HCT116 (cell line): ENCODE data around the gene COL4A1.

Experiments
- CEBPB ChIP-seq: IDR thresholded peaks from 2 replicates; pipeline ENCODE4 v1.6.1; 2012; ENCODE audit warnings: low read depth
- CTCF ChIP-seq, 3 experiments: fragments of 200-600 bp in 1 of 3; sonication (generic) in 1 of 3; IDR thresholded peaks in 2 of 3; conservative IDR thresholded peaks in 1 of 3; 2 replicates each; pipeline ENCODE4 v1.5.1; 2012 to 2017; ENCODE audit warnings: low read depth in 2 of 3, low read length in 2 of 3, antibody characterized with exemption in 1 of 3, borderline replicate concordance in 1 of 3, control low read depth in 1 of 3, mild to moderate bottlenecking in 1 of 3, mixed read lengths in 1 of 3, mixed run types in 1 of 3, moderate library complexity in 1 of 3; ENCODE audit not compliant: insufficient read depth in 1 of 3
- EZH2 ChIP-seq: fragments of 200-600 bp; sonication (generic); IDR thresholded peaks from 2 replicates; pipeline ENCODE4 v1.6.1; 2017; ENCODE audit warnings: antibody characterized with exemption, mixed run types
- FOSL1 ChIP-seq: IDR thresholded peaks from 2 replicates; pipeline ENCODE4 v1.6.1; 2012; ENCODE audit warnings: low read depth
- POLR2A ChIP-seq: IDR thresholded peaks from 2 replicates; pipeline ENCODE4 v1.7.0; 2011; ENCODE audit warnings: borderline replicate concordance; ENCODE audit not compliant: insufficient read depth, insufficient read length; ENCODE audit errors: extremely low read depth
- REST ChIP-seq: IDR thresholded peaks from 2 replicates; pipeline ENCODE4 v1.6.1; 2012; ENCODE audit warnings: low read depth
- SIN3A ChIP-seq: IDR thresholded peaks from 2 replicates; pipeline ENCODE4 v1.6.1; 2012; ENCODE audit warnings: low read depth
- SRF ChIP-seq: IDR thresholded peaks from 2 replicates; pipeline ENCODE4 v1.6.1; 2012; ENCODE audit warnings: low read depth
- YY1 ChIP-seq: IDR thresholded peaks from 2 replicates; pipeline ENCODE4 v1.6.1; 2011; ENCODE audit warnings: low read length, low read depth, moderate library complexity, mild to moderate bottlenecking; ENCODE audit not compliant: insufficient replicate concordance; ENCODE audit errors: extremely low read depth
- ZNF274 ChIP-seq: fragments of 200-500 bp; sonication (Bioruptor generic); IDR thresholded peaks from 2 replicates; pipeline ENCODE4 v1.6.1; 2014; ENCODE audit warnings: mild to moderate bottlenecking, low read depth, low read length, inconsistent platforms

- TF ChIP-seq CTCF (IDR thresholded peaks at IDR 0.05 in 2 of 3, conservative IDR thresholded peaks at IDR 0.05 in 1 of 3; ENCODE audit: borderline replicate concordance in 1 of 3, insufficient read depth in 1 of 3, low read depth in 2 of 3, low read length in 2 of 3) (no peak), REST (no peak), SIN3A (no peak), SRF (no peak), CEBPB (no peak), POLR2A (no peak), YY1 (no peak), FOSL1 (no peak), EZH2 (no peak), ZNF274 (no peak)
These were observed 17.8 kb downstream of the COL4A1 start for GRCh38 chr13:110289174-110289573.
